Stimulated activated CD4-positive, alpha-beta T cell treated with anti-CD3 and anti-CD28 coated beads, Interleukin-1b, Interleukin-23, amount 100 ng/mL, for 1 hour (primary cell): ENCODE data around the gene PRX.

Source experiments
- DNase-seq, 2 donors: peaks; one replicate each; pipeline ENCODE4 v3.0.0-alpha.2; 2020; ENCODE audit warnings: low read depth in 2 of 2

PRX gene

DNA sequence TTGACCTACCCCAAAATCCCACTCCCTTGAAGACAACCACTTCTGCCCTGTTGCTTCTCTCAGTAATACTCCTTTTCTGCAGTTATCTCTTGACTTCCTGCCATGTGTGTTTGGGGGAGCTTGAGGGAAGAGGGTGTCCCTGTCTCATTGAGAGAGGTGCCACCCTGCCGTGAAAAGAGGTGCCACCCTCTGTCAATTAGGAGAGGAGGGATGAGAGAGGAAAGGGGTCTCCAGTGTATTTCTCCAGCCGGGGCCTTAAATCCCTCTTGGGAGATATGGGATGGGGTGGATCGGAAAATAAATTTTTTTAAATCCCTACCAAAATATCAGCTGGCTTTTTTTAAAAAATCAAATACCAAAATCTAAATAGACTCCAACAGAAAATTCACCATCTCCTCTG, 48.2 kb downstream of the PRX start:
- DNase-seq, result no peak

- no peak for DNase-seq
Measured at GRCh38 chr19:40363069-40363468, 50.1 kb downstream of the PRX start.

GRCh38 chr19:40362160-40362559, 51.0 kb downstream of the PRX start:
- no peak for DNase-seq

- no peak for DNase-seq
Measured at GRCh38 chr19:40360708-40361241, 52.4 kb downstream of the PRX start.

GRCh38 chr19:40360020-40360707, 53.0 kb downstream of the PRX start:
- no peak for DNase-seq

- DNase-seq, result no peak
Measured at GRCh38 chr19:40358773-40359172, 54.4 kb downstream of the PRX start.

- DNase-seq, result no peak
Measured at GRCh38 chr19:40357640-40358039, 55.5 kb downstream of the PRX start.

- DNase-seq, result no peak
Measured at GRCh38 chr19:40356681-40357595, 56.2 kb downstream of the PRX start.

GRCh38 chr19:40355975-40356680, 57.0 kb downstream of the PRX start:
- DNase-seq, result no peak

- no peak for DNase-seq
Measured at GRCh38 chr19:40348961-40349507, 64.1 kb downstream of the PRX start.

DNA sequence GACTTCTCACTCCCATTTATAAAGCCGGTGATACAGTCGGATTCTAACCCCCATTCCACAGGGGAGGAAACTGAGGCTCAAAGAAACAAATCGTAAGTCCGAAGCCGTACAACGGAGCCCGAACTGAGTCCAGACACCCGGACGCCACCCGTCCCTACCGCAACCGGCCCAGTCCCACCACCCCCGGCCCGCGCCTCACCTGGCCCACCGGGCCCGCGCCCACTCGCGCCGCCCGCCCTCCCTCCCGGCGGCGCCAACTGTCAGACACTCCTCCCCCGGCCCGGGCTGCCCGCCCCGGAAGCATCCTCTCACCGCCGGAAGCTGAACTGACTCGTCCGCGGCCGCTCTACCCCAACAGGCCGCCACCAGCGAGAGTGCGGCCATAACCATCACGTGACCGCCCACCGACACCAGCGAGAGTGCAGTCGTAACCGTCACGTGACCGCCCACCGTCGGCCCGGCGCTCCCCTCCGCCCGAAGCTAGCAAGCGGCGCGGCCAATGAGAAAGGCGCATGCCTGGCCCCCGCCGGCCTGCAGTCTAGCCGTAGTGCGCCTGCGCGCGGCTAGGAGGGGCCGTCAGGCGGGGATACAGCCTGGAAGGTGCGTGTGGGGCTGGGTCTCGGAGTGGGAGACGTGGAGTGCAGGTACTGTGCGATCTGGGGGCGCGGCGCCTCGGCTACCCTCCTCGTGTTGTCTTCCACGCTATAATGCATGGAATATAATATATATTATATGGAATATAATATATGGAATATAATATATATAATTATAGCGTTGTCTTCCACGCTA, 64.9 kb downstream of the PRX start, which contains the start of the genes C19orf47 and PLD3:
Gene C19orf47 (minus strand): TSS at position 273 of the 789 bp plus-strand sequence. CDS start 6,540 bp downstream, outside the sequence.
Gene PLD3 (plus strand): TSS at position 571 of the 789 bp plus-strand sequence. CDS start 17,789 bp downstream, outside the sequence.
- DNase-seq, result peak; percentile 90 to 98

GRCh38 chr19:40344422-40344821, 68.8 kb downstream of the PRX start:
- DNase-seq, result no peak
